WTC11 (cell line): ENCODE data around the gene CCDC30. TPM values are rescaled to one million over a fixed set of nuclear protein-coding genes. Genes with fewer than 3 reads are reported as not detected.

Source experiments
- ATAC-seq: fragments of 200-7000 bp; cut with Tn5 transposase; 2 replicates; pipeline ENCODE4 v1.10.0; 2021; ENCODE audit warnings: mild to moderate bottlenecking, moderate library complexity
- CTCF ChIA-PET: fragments of 300-600 bp; sonication (Branson Sonifier 250); formaldehyde crosslinking; loops from one replicate; lab custom pipeline; 2021; ENCODE audit warnings: antibody characterized with exemption; lab: Charles Lee
- POLR2A ChIA-PET: fragments of 350-600 bp; sonication (Branson Sonifier 250); formaldehyde crosslinking; loops from one replicate; lab custom pipeline; 2021; ENCODE audit warnings: antibody characterized with exemption; lab: Charles Lee
- DNase-seq: peaks from one replicate; pipeline ENCODE4 v3.0.0; 2021; ENCODE audit warnings: low spot score
- H3K27ac Mint-ChIP-seq: 2 replicates; pipeline ENCODE4 v1.8.0; 2021; ENCODE audit warnings: mixed read lengths
- H3K27me3 Mint-ChIP-seq: 2 replicates; pipeline ENCODE4 v1.8.0; 2021; ENCODE audit warnings: low read depth, mild to moderate bottlenecking, moderate library complexity, mixed read lengths
- H3K36me3 Mint-ChIP-seq: 2 replicates; pipeline ENCODE4 v1.8.0; 2021; ENCODE audit warnings: mixed read lengths
- H3K4me1 Mint-ChIP-seq: 2 replicates; pipeline ENCODE4 v1.8.0; 2022; ENCODE audit warnings: mixed read lengths
- H3K4me3 Mint-ChIP-seq: 2 replicates; pipeline ENCODE4 v1.8.0; 2021; ENCODE audit warnings: mild to moderate bottlenecking, moderate library complexity, mixed read lengths
- H3K9me3 Mint-ChIP-seq: 2 replicates; pipeline ENCODE4 v1.8.0; 2021; ENCODE audit warnings: mixed read lengths
- ATF1 ChIP-seq: sonication (generic); formaldehyde crosslinking; IDR thresholded peaks from 2 replicates; pipeline ENCODE4 v1.8.1; 2023; ENCODE audit warnings: mild to moderate bottlenecking, moderate library complexity, missing genetic modification reagents
- CREB1 ChIP-seq: sonication (generic); formaldehyde crosslinking; IDR thresholded peaks from 2 replicates; pipeline ENCODE4 v1.8.0; 2023; ENCODE audit warnings: mild to moderate bottlenecking, missing genetic modification reagents
- CREM ChIP-seq: sonication (generic); formaldehyde crosslinking; IDR thresholded peaks from 2 replicates; pipeline ENCODE4 v1.8.1; 2022; ENCODE audit warnings: mild to moderate bottlenecking, missing genetic modification reagents, moderate library complexity
- ETV6 ChIP-seq: sonication (generic); formaldehyde crosslinking; IDR thresholded peaks from 2 replicates; pipeline ENCODE4 v1.8.1; 2022; ENCODE audit warnings: mild to moderate bottlenecking, missing genetic modification reagents
- FOXJ3 ChIP-seq: sonication (generic); formaldehyde crosslinking; IDR thresholded peaks from 2 replicates; pipeline ENCODE4 v1.9.0; 2021; ENCODE audit warnings: missing genetic modification reagents, mild to moderate bottlenecking, borderline replicate concordance
- GABPB1 ChIP-seq: sonication (generic); formaldehyde crosslinking; IDR thresholded peaks from 2 replicates; pipeline ENCODE4 v1.8.1; 2023; ENCODE audit warnings: mild to moderate bottlenecking, missing genetic modification reagents
- HMGA2 ChIP-seq: fragments of 250-450 bp; sonication (Bioruptor Pico); IDR thresholded peaks from 2 replicates; pipeline ENCODE4 v1.4.0; 2021; ENCODE audit warnings: mild to moderate bottlenecking, moderate library complexity
- JUN ChIP-seq: sonication (generic); formaldehyde crosslinking; IDR thresholded peaks from 2 replicates; pipeline ENCODE4 v1.8.0; 2023; ENCODE audit warnings: mild to moderate bottlenecking, missing genetic modification reagents
- MYBL2 ChIP-seq: sonication (generic); formaldehyde crosslinking; IDR thresholded peaks from 2 replicates; pipeline ENCODE4 v1.8.1; 2023; ENCODE audit warnings: mild to moderate bottlenecking, moderate library complexity, missing genetic modification reagents
- NR2C2 ChIP-seq: sonication (generic); formaldehyde crosslinking; IDR thresholded peaks from 2 replicates; pipeline ENCODE4 v1.8.0; 2022; ENCODE audit warnings: mild to moderate bottlenecking, missing genetic modification reagents
- NR3C1 ChIP-seq: sonication (generic); formaldehyde crosslinking; conservative IDR thresholded peaks from 2 replicates; pipeline ENCODE4 v1.8.1; 2023; ENCODE audit warnings: low read depth, mild to moderate bottlenecking, missing genetic modification reagents
- RORB ChIP-seq: fragments of 250-450 bp; sonication (Bioruptor Pico); IDR thresholded peaks from 2 replicates; pipeline ENCODE4 v1.9.0; 2021; ENCODE audit warnings: mild to moderate bottlenecking
- USF2 ChIP-seq: sonication (generic); formaldehyde crosslinking; IDR thresholded peaks from 2 replicates; pipeline ENCODE4 v1.8.1; 2023; ENCODE audit warnings: mild to moderate bottlenecking, missing genetic modification reagents, moderate library complexity
- ZBTB21 ChIP-seq: sonication (generic); formaldehyde crosslinking; IDR thresholded peaks from 2 replicates; pipeline ENCODE4 v1.8.1; 2023; ENCODE audit warnings: mild to moderate bottlenecking, missing genetic modification reagents, borderline replicate concordance
- ZNF121 ChIP-seq: sonication (generic); formaldehyde crosslinking; IDR thresholded peaks from 2 replicates; pipeline ENCODE4 v1.8.0; 2023; ENCODE audit warnings: missing genetic modification reagents
- ZNF317 ChIP-seq: sonication (generic); formaldehyde crosslinking; IDR thresholded peaks from 2 replicates; pipeline ENCODE4 v1.8.1; 2023; ENCODE audit warnings: low read depth, mild to moderate bottlenecking, moderate library complexity, missing genetic modification reagents, borderline replicate concordance
- ZNF416 ChIP-seq: fragments of 250-450 bp; sonication (Bioruptor Pico); IDR thresholded peaks from 2 replicates; pipeline ENCODE4 v1.9.0; 2021; ENCODE audit warnings: mild to moderate bottlenecking, inconsistent platforms
- ZNF425 ChIP-seq: fragments of 250-450 bp; sonication (Bioruptor Pico); conservative IDR thresholded peaks from 2 replicates; pipeline ENCODE4 v1.9.0; 2021; ENCODE audit warnings: mild to moderate bottlenecking
- ZNF532 ChIP-seq: fragments of 250-450 bp; sonication (Bioruptor Pico); IDR thresholded peaks from 2 replicates; pipeline ENCODE4 v1.9.0; 2021; ENCODE audit warnings: mild to moderate bottlenecking, borderline replicate concordance
- total RNA-seq: library from RNA; stranded (reverse); gene quantifications from 3 replicates; pipeline ENCODE4 v1.2.3, GENCODE V29; 2021
- TF ChIP-seq, protein P1 (sequence below): sonication (generic); formaldehyde crosslinking; IDR thresholded peaks from 2 replicates; pipeline ENCODE4 v1.8.1; 2023; ENCODE audit warnings: mild to moderate bottlenecking, moderate library complexity, missing genetic modification reagents
- TF ChIP-seq, protein P2 (sequence below): sonication (generic); formaldehyde crosslinking; IDR thresholded peaks from 2 replicates; pipeline ENCODE4 v1.8.1; 2023; ENCODE audit warnings: mild to moderate bottlenecking, missing genetic modification reagents
- TF ChIP-seq, protein P3 (sequence below): sonication (generic); formaldehyde crosslinking; IDR thresholded peaks from 2 replicates; pipeline ENCODE4 v1.8.0; 2023; ENCODE audit warnings: missing genetic modification reagents
- TF ChIP-seq, protein P4 (sequence below): sonication (generic); formaldehyde crosslinking; IDR thresholded peaks from 2 replicates; pipeline ENCODE4 v1.8.1; 2022; ENCODE audit warnings: low read depth, missing genetic modification reagents, borderline replicate concordance

CCDC30 gene
- total RNA-seq, 1 experiment from 2014 or later, result 0.92 TPM

DNA sequence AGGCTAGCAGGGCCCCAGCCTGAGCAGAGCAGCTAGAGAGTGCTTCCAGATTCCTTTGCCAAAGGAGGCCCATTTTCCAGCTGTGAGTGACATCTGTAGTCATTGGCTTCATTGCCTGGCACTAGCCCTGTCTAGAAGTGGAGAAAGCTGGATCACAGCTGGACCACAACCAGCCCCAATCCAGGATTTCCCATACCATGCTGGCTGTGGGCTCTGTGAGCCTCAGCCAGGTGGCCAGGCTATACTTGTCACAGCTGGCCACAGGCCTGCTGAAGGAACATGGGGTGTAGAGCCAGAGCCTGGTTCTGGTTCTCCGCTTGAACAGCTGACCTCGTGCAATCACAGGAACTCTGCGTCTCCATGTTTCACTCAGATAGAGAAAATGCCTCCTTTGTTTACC is 45.9 kb upstream of the CCDC30 start:
- TF ChIP-seq USF2, result no peak
- no peak for TF ChIP-seq ETV6 (CRISPR knock-in tag)
- no peak for TF ChIP-seq FOXJ3 (CRISPR knock-in tag)
- no peak for TF ChIP-seq CREM (CRISPR knock-in tag)
- no peak for TF ChIP-seq ZNF317 (CRISPR knock-in tag)
- TF ChIP-seq, protein P1, sequence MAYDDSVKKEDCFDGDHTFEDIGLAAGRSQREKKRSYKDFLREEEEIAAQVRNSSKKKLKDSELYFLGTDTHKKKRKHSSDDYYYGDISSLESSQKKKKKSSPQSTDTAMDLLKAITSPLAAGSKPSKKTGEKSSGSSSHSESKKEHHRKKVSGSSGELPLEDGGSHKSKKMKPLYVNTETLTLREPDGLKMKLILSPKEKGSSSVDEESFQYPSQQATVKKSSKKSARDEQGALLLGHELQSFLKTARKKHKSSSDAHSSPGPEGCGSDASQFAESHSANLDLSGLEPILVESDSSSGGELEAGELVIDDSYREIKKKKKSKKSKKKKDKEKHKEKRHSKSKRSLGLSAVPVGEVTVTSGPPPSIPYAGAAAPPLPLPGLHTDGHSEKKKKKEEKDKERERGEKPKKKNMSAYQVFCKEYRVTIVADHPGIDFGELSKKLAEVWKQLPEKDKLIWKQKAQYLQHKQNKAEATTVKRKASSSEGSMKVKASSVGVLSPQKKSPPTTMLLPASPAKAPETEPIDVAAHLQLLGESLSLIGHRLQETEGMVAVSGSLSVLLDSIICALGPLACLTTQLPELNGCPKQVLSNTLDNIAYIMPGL (CRISPR knock-in tag), result no peak
- H3K9me3 Mint-ChIP-seq, result no peaks in the 10 kb centered on the region
- no peak; the same call in 1 of the 2 replicates for ATAC-seq
- no peak overlapping the region for H3K27ac Mint-ChIP-seq
- ChIA-PET CTCF (interaction anchor here (1.4 kb wide), 1 partner anchor 10 kb away, joined by 5 read pairs; no protein-coding TSS in a partner anchor), POLR2A (no interaction called here)
- peaks cover 40% of the 10 kb centered on the region for H3K4me1 Mint-ChIP-seq
- no peak for DNase-seq
- H3K36me3 Mint-ChIP-seq, result peaks cover 17% of the 10 kb centered on the region
- no peak overlapping the region for H3K4me3 Mint-ChIP-seq
- no peaks in the 10 kb centered on the region for H3K27me3 Mint-ChIP-seq

- no peaks in the 10 kb centered on the region for H3K27me3 Mint-ChIP-seq
- DNase-seq, result no peak
- H3K4me1 Mint-ChIP-seq, result peaks cover 40% of the 10 kb centered on the region
- no peaks in the 10 kb centered on the region for H3K9me3 Mint-ChIP-seq
- POLR2A ChIA-PET, result no interaction called here
- peak overlapping the region; percentile 25; the same call in 1 of the 2 replicates for H3K4me3 Mint-ChIP-seq
- peak overlapping the region; percentile 96 for H3K27ac Mint-ChIP-seq
- peak; percentile 17; the same call in 1 of the 2 replicates for ATAC-seq
- CTCF ChIA-PET, result interaction anchor here (0.5 to 1.4 kb wide), 4 partner anchors 8 to 1058 kb away, joined by 3 to 5 read pairs (median 4); partner anchors contain the start of gene FOXO6
- H3K36me3 Mint-ChIP-seq, result peaks cover 14% of the 10 kb centered on the region
- no peak for TF ChIP-seq ZNF121 (CRISPR knock-in tag)
- no peak for TF ChIP-seq MYBL2 (CRISPR knock-in tag)
- TF ChIP-seq HMGA2, result no peak
- no peak for TF ChIP-seq ZNF532 (CRISPR knock-in tag)
- TF ChIP-seq, protein P2, sequence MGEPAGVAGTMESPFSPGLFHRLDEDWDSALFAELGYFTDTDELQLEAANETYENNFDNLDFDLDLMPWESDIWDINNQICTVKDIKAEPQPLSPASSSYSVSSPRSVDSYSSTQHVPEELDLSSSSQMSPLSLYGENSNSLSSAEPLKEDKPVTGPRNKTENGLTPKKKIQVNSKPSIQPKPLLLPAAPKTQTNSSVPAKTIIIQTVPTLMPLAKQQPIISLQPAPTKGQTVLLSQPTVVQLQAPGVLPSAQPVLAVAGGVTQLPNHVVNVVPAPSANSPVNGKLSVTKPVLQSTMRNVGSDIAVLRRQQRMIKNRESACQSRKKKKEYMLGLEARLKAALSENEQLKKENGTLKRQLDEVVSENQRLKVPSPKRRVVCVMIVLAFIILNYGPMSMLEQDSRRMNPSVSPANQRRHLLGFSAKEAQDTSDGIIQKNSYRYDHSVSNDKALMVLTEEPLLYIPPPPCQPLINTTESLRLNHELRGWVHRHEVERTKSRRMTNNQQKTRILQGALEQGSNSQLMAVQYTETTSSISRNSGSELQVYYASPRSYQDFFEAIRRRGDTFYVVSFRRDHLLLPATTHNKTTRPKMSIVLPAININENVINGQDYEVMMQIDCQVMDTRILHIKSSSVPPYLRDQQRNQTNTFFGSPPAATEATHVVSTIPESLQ (CRISPR knock-in tag), result no peak
- TF ChIP-seq GABPB1, result no peak
- TF ChIP-seq NR3C1, result no peak
- TF ChIP-seq RORB (CRISPR knock-in tag), result no peak
- TF ChIP-seq ZBTB21 (CRISPR knock-in tag), result no peak
- TF ChIP-seq, protein P3, sequence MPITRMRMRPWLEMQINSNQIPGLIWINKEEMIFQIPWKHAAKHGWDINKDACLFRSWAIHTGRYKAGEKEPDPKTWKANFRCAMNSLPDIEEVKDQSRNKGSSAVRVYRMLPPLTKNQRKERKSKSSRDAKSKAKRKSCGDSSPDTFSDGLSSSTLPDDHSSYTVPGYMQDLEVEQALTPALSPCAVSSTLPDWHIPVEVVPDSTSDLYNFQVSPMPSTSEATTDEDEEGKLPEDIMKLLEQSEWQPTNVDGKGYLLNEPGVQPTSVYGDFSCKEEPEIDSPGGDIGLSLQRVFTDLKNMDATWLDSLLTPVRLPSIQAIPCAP (CRISPR knock-in tag), result no peak
- no peak for TF ChIP-seq CREB1
- TF ChIP-seq ZNF425 (CRISPR knock-in tag), result no peak
- TF ChIP-seq JUN, result no peak
- TF ChIP-seq ZNF416 (CRISPR knock-in tag), result no peak
- no peak for TF ChIP-seq ATF1
- TF ChIP-seq ETV6 (CRISPR knock-in tag), result no peak
- no peak for TF ChIP-seq NR2C2
- TF ChIP-seq, protein P4, sequence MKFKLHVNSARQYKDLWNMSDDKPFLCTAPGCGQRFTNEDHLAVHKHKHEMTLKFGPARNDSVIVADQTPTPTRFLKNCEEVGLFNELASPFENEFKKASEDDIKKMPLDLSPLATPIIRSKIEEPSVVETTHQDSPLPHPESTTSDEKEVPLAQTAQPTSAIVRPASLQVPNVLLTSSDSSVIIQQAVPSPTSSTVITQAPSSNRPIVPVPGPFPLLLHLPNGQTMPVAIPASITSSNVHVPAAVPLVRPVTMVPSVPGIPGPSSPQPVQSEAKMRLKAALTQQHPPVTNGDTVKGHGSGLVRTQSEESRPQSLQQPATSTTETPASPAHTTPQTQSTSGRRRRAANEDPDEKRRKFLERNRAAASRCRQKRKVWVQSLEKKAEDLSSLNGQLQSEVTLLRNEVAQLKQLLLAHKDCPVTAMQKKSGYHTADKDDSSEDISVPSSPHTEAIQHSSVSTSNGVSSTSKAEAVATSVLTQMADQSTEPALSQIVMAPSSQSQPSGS (CRISPR knock-in tag), result no peak
These were observed 44.6 kb upstream of the CCDC30 start for GRCh38 chr1:42418516-42418915.
